ENCODE data around the gene KIRREL3.

Gene KIRREL3

DNA sequence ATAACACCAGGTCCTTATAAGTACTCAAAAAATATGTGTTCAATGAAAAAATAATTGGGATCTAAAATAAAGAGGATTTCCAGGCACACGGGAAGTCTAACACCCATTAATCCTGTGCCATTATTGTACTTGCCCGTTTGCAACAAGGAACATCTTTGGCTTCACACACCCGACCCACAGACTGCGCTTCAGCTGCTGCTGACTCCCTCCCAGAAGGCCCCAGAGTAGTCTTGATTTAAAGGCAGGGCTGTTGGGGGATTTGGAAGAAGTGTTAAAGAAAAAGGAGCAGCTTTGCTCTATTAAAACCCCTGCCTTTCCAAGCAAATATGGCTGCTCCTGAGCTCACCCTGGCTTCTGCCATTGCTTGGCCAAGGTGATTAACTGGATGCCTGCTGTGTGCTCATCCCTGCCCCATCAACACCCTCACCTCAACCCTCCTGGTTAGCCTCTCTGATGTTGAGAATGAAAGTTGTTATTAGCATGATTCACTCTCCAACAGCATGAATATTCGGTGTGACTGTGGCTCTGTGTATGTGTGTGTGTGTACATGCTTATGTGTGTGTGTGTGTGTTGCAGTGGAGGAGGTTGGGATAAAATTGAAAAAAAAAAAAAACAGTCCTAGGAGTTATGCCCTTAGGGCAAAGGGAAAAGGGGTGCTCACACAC, 76.1 kb downstream of the KIRREL3 start:
- Histone ChIP-seq H3K4me1 (ENCODE audit: control insufficient read depth in 2 of 2, insufficient read depth in 2 of 2, low read length in 2 of 2) (no peaks in the 10 kb centered on the region), H3K27me3 (ENCODE audit: control insufficient read depth in 2 of 2, insufficient read depth in 2 of 2, low read length in 2 of 2) (no peaks in the 10 kb centered on the region), H3K27ac (ENCODE audit: low read depth in 2 of 2, low read length in 2 of 2) (no peak overlapping the region), H3K9me3 (ENCODE audit: control insufficient read depth in 2 of 2, low read length in 2 of 2) (no peaks in the 10 kb centered on the region), H3K9ac (ENCODE audit: low read depth in 1 of 2, low read length in 2 of 2) (no peak overlapping the region), H3K36me3 (ENCODE audit: control insufficient read depth in 2 of 2, insufficient read depth in 2 of 2, low read length in 2 of 2) (no peaks in the 10 kb centered on the region), H3K4me3 (ENCODE audit: low read length in 2 of 2) (no peak overlapping the region)

DNA sequence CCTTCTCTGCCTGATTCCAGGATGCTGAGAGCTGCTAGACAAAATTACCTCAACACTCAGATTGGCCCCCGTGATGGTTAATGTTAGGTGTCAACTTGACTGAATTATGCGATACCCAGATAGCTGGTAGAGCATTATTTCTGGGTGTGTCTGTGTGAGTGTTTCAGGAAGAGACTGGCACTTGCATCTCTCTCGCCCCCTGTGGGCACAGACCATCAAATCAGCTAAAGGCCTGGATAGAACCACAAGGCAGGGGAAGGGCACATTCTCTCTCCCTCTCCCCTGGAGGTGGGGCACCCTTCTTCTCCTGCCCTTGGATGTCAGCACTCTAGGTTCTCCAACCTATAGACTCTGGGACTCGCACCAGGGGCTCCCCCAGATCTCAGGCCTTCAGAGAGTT, 79.7 kb downstream of the KIRREL3 start:
- Histone ChIP-seq H3K9me3 (ENCODE audit: control insufficient read depth in 2 of 2, low read length in 2 of 2) (no peaks in the 10 kb centered on the region), H3K4me3 (ENCODE audit: low read length in 2 of 2) (no peak overlapping the region), H3K27me3 (ENCODE audit: control insufficient read depth in 2 of 2, insufficient read depth in 2 of 2, low read length in 2 of 2) (no peaks in the 10 kb centered on the region), H3K36me3 (ENCODE audit: control insufficient read depth in 2 of 2, insufficient read depth in 2 of 2, low read length in 2 of 2) (no peaks in the 10 kb centered on the region), H3K27ac (ENCODE audit: low read depth in 2 of 2, low read length in 2 of 2) (no peak overlapping the region), H3K4me1 (ENCODE audit: control insufficient read depth in 2 of 2, insufficient read depth in 2 of 2, low read length in 2 of 2) (no peaks in the 10 kb centered on the region), H3K9ac (ENCODE audit: low read depth in 1 of 2, low read length in 2 of 2) (no peak overlapping the region)

DNA sequence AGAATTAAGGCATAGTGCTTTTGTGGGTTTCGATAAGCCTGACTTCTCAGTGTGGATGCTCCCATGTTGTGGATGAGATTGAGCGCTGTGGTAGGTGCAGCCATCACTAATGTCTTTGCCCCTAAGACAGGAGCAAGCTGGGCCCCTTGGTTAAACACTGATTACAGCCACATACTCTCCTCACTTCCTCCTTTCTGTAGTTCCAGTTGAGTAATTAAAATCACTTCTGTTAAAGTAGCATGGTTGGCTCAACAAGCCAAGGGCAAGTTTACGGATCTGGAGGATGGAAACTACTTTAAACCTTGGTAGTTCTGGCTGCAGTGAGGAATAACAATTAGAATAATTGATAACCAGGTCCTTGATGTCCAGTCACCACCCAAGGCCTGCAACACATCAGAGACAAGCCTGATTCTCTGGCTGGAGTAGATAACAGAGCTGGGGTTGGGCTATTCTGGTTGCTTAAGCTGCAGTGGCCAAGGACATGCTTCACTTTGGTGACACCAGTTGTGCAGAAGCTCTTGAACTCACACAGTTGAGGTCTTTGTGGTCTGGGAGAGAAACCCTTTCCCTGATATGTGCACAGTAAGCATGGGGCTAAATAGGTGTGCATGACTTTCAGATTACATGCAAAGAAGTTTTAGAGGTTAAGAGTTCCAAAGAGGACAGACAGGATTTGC, 81.3 kb downstream of the KIRREL3 start:
- H3K36me3 ChIP-seq (ENCODE audit: control insufficient read depth in 2 of 2, insufficient read depth in 2 of 2, low read length in 2 of 2) = no peaks in the 10 kb centered on the region
- no peaks in the 10 kb centered on the region for H3K9me3 ChIP-seq (ENCODE audit: control insufficient read depth in 2 of 2, low read length in 2 of 2)
- H3K4me1 ChIP-seq (ENCODE audit: control insufficient read depth in 2 of 2, insufficient read depth in 2 of 2, low read length in 2 of 2) = no peaks in the 10 kb centered on the region
- H3K4me3 ChIP-seq (ENCODE audit: low read length in 2 of 2) = no peak overlapping the region
- no peak overlapping the region for H3K27ac ChIP-seq (ENCODE audit: low read depth in 2 of 2, low read length in 2 of 2)
- no peaks in the 10 kb centered on the region for H3K27me3 ChIP-seq (ENCODE audit: control insufficient read depth in 2 of 2, insufficient read depth in 2 of 2, low read length in 2 of 2)
- H3K9ac ChIP-seq (ENCODE audit: low read depth in 1 of 2, low read length in 2 of 2) = no peak overlapping the region

DNA sequence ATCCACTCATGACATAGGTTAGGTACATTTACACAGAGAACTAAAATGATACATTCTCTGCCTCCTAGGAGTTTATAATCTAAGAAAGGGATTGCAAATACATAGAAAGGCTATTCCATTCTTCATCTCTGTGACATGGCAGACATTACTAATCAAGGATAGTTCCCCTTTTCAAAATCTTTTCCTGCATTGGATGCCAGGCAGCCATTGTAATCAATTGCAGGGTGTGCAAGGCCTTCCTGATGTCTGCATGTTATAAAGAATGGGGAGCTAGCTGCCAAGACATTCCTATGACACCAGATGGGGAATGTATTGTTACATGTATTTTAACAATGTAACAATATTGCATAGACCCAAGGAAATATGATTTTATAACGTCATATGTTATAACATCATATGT, 82.0 kb downstream of the KIRREL3 start:
- Histone ChIP-seq H3K4me1 (ENCODE audit: control insufficient read depth in 2 of 2, insufficient read depth in 2 of 2, low read length in 2 of 2) (no peaks in the 10 kb centered on the region), H3K9ac (ENCODE audit: low read depth in 1 of 2, low read length in 2 of 2) (no peak overlapping the region), H3K27me3 (ENCODE audit: control insufficient read depth in 2 of 2, insufficient read depth in 2 of 2, low read length in 2 of 2) (no peaks in the 10 kb centered on the region), H3K27ac (ENCODE audit: low read depth in 2 of 2, low read length in 2 of 2) (no peak overlapping the region), H3K4me3 (ENCODE audit: low read length in 2 of 2) (no peak overlapping the region), H3K36me3 (ENCODE audit: control insufficient read depth in 2 of 2, insufficient read depth in 2 of 2, low read length in 2 of 2) (no peaks in the 10 kb centered on the region), H3K9me3 (ENCODE audit: control insufficient read depth in 2 of 2, low read length in 2 of 2) (no peaks in the 10 kb centered on the region)

DNA sequence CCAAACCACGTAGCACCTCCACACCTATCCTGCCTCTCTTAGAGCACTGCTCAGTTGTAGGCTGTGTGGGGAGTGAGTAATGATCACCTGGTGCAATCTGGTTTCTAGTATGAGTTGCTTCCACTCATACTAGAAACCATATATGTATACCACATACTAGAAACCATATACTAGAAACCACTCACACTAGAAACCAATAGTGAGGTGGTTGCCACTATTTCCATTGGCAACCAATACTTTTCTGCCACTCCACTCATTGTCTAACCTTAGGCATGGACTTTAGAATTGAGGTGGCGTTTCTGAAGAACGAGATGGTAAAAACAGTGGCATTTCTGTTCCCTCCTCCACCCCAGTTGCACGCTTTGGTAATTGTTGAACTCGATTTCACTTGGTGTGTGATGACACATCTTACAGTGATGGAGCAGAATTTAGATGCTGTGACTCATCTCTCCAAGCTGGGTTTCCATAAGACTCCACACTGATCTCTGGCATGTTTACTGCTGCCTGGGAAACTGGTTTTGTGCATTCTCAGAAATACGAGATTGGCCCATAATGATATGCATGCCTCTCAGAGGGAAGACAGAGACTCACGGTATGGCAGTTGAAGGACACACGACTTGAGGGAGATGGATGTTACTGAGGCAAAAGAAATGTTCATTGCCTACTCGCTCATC, 82.9 kb downstream of the KIRREL3 start:
- H3K27ac ChIP-seq (ENCODE audit: low read depth in 2 of 2, low read length in 2 of 2) = no peak overlapping the region
- H3K4me3 ChIP-seq (ENCODE audit: low read length in 2 of 2) = no peak overlapping the region
- no peaks in the 10 kb centered on the region for H3K4me1 ChIP-seq (ENCODE audit: control insufficient read depth in 2 of 2, insufficient read depth in 2 of 2, low read length in 2 of 2)
- H3K9me3 ChIP-seq (ENCODE audit: control insufficient read depth in 2 of 2, low read length in 2 of 2) = no peaks in the 10 kb centered on the region
- H3K27me3 ChIP-seq (ENCODE audit: control insufficient read depth in 2 of 2, insufficient read depth in 2 of 2, low read length in 2 of 2) = no peaks in the 10 kb centered on the region
- H3K9ac ChIP-seq (ENCODE audit: low read depth in 1 of 2, low read length in 2 of 2) = no peak overlapping the region
- no peaks in the 10 kb centered on the region for H3K36me3 ChIP-seq (ENCODE audit: control insufficient read depth in 2 of 2, insufficient read depth in 2 of 2, low read length in 2 of 2)

DNA sequence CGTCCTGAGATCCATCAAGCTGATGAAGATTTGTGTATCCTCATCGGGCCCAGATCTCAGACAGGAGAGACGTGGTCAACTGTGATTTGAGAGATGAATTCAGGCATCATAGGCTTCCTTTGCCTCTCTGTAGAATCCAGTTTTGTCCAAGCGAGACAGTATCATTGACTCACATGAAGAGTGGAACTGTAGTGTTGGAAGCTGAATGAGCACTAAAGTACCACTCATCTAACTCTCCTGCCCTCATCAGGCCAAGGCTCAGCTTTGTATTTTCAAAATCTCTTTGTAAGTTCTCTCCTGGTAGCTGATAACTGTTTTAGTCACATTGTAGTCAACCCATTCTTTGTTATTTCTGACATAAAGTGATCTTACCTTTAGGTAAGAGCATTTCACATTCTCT, 85.1 kb downstream of the KIRREL3 start:
- H3K27ac ChIP-seq (ENCODE audit: low read depth in 2 of 2, low read length in 2 of 2) = no peak overlapping the region
- no peaks in the 10 kb centered on the region for H3K27me3 ChIP-seq (ENCODE audit: control insufficient read depth in 2 of 2, insufficient read depth in 2 of 2, low read length in 2 of 2)
- no peak overlapping the region for H3K9ac ChIP-seq (ENCODE audit: low read depth in 1 of 2, low read length in 2 of 2)
- H3K4me3 ChIP-seq (ENCODE audit: low read length in 2 of 2) = no peak overlapping the region
- no peaks in the 10 kb centered on the region for H3K4me1 ChIP-seq (ENCODE audit: control insufficient read depth in 2 of 2, insufficient read depth in 2 of 2, low read length in 2 of 2)
- no peaks in the 10 kb centered on the region for H3K9me3 ChIP-seq (ENCODE audit: control insufficient read depth in 2 of 2, low read length in 2 of 2)
- H3K36me3 ChIP-seq (ENCODE audit: control insufficient read depth in 2 of 2, insufficient read depth in 2 of 2, low read length in 2 of 2) = no peaks in the 10 kb centered on the region

DNA sequence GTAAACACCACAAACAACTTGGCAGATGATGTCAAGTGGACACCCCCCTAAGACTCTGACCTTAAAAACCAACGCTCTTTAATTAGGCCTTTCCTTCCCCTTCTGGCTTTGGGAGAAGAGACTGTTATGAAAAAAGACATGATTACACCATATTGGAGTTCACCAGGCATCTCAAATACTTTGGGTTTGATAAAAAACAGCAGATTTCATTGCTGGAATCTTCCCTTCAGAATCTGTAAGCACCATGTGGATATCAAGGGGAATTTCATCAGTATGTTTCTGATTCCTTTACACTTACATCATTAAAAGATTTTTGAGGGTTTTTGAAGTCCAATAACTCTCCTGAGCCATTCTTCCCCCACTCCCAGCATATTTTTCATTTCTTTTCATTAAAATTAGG, 85.6 kb downstream of the KIRREL3 start:
- Histone ChIP-seq H3K9ac (ENCODE audit: low read depth in 1 of 2, low read length in 2 of 2) (no peak overlapping the region), H3K4me3 (ENCODE audit: low read length in 2 of 2) (no peak overlapping the region), H3K27me3 (ENCODE audit: control insufficient read depth in 2 of 2, insufficient read depth in 2 of 2, low read length in 2 of 2) (no peaks in the 10 kb centered on the region), H3K36me3 (ENCODE audit: control insufficient read depth in 2 of 2, insufficient read depth in 2 of 2, low read length in 2 of 2) (no peaks in the 10 kb centered on the region), H3K4me1 (ENCODE audit: control insufficient read depth in 2 of 2, insufficient read depth in 2 of 2, low read length in 2 of 2) (no peaks in the 10 kb centered on the region), H3K27ac (ENCODE audit: low read depth in 2 of 2, low read length in 2 of 2) (no peak overlapping the region), H3K9me3 (ENCODE audit: control insufficient read depth in 2 of 2, low read length in 2 of 2) (no peaks in the 10 kb centered on the region)

DNA sequence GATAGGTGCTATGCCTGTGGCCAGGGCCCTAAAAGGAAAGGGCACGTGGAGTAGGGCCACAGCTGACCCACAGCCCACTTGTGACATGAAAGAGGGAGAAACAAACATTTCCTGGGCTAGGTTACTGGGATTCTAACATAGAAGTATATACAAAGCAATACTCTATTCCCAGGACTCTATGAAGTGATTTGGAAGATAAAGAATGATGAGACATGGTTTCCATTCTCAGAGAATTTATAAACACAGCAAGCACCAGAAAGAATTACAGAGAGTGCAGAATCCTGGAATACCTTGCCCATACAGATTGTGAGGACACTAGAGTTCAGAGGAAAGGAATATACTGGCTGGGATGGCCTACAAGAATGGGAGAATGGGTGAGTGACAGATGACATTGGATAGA, 86.4 kb downstream of the KIRREL3 start:
- Histone ChIP-seq H3K4me1 (ENCODE audit: control insufficient read depth in 2 of 2, insufficient read depth in 2 of 2, low read length in 2 of 2) (no peaks in the 10 kb centered on the region), H3K36me3 (ENCODE audit: control insufficient read depth in 2 of 2, insufficient read depth in 2 of 2, low read length in 2 of 2) (no peaks in the 10 kb centered on the region), H3K9ac (ENCODE audit: low read depth in 1 of 2, low read length in 2 of 2) (no peak overlapping the region), H3K27ac (ENCODE audit: low read depth in 2 of 2, low read length in 2 of 2) (no peak overlapping the region), H3K4me3 (ENCODE audit: low read length in 2 of 2) (no peak overlapping the region), H3K27me3 (ENCODE audit: control insufficient read depth in 2 of 2, insufficient read depth in 2 of 2, low read length in 2 of 2) (no peaks in the 10 kb centered on the region), H3K9me3 (ENCODE audit: control insufficient read depth in 2 of 2, low read length in 2 of 2) (no peaks in the 10 kb centered on the region)

DNA sequence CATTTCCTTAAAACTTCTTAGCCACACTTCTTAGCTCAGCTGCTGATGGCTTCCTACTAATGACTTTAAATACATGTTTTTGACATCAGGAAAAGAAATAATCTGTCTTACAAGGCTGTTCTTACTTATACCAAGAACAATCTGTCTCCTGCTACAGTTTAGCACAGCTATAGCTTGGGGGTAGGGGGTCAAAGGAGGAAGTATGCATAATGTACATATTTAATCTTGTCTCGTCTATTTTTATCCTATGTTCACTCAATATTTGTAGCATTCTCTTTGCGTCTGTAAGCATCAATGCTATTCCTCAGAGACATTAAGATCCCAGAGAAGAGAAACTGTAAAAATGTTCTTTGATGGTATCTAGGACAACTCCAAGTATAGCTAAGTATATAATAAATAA, 96.0 kb downstream of the KIRREL3 start:
- H3K4me1 ChIP-seq (ENCODE audit: control insufficient read depth in 2 of 2, insufficient read depth in 2 of 2, low read length in 2 of 2) = no peaks in the 10 kb centered on the region
- no peaks in the 10 kb centered on the region for H3K36me3 ChIP-seq (ENCODE audit: control insufficient read depth in 2 of 2, insufficient read depth in 2 of 2, low read length in 2 of 2)
- no peak overlapping the region for H3K9ac ChIP-seq (ENCODE audit: low read depth in 1 of 2, low read length in 2 of 2)
- H3K4me3 ChIP-seq (ENCODE audit: low read length in 2 of 2) = no peak overlapping the region
- no peaks in the 10 kb centered on the region for H3K9me3 ChIP-seq (ENCODE audit: control insufficient read depth in 2 of 2, low read length in 2 of 2)
- no peaks in the 10 kb centered on the region for H3K27me3 ChIP-seq (ENCODE audit: control insufficient read depth in 2 of 2, insufficient read depth in 2 of 2, low read length in 2 of 2)
- H3K27ac ChIP-seq (ENCODE audit: low read depth in 2 of 2, low read length in 2 of 2) = no peak overlapping the region

DNA sequence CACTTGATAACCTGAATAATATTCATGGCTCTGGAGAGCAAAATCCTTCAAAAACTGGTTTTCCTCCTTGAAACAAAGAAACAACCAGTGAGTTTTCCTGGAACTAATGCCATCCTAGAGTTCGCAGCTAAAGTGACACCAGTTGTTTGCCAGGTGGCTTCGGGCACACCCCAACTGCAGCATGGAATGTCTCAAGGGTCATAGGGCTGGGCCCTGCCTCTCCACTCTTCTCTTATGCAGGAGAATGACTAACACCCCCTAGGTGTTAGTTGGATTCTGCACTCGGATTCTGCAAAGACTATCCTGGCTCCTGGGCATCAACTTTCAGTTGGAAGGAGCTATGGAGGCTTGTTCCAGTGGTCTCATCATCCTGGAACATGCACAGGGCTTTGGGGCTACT, 98.8 kb downstream of the KIRREL3 start:
- Histone ChIP-seq H3K4me3 (ENCODE audit: low read length in 2 of 2) (no peak overlapping the region), H3K36me3 (ENCODE audit: control insufficient read depth in 2 of 2, insufficient read depth in 2 of 2, low read length in 2 of 2) (no peaks in the 10 kb centered on the region), H3K9ac (ENCODE audit: low read depth in 1 of 2, low read length in 2 of 2) (no peak overlapping the region), H3K4me1 (ENCODE audit: control insufficient read depth in 2 of 2, insufficient read depth in 2 of 2, low read length in 2 of 2) (no peaks in the 10 kb centered on the region), H3K27ac (ENCODE audit: low read depth in 2 of 2, low read length in 2 of 2) (no peak overlapping the region), H3K9me3 (ENCODE audit: control insufficient read depth in 2 of 2, low read length in 2 of 2) (no peaks in the 10 kb centered on the region), H3K27me3 (ENCODE audit: control insufficient read depth in 2 of 2, insufficient read depth in 2 of 2, low read length in 2 of 2) (no peaks in the 10 kb centered on the region)
